GM21515 (cell line): ENCODE data around the gene PCBP4.

ENCODE experiments used
- ATAC-seq: cut with Tn5 transposase; IDR thresholded peaks from one replicate; pipeline ENCODE4 v1.9.1; 2021; ENCODE audit not compliant: unreplicated experiment

PCBP4 gene

DNA sequence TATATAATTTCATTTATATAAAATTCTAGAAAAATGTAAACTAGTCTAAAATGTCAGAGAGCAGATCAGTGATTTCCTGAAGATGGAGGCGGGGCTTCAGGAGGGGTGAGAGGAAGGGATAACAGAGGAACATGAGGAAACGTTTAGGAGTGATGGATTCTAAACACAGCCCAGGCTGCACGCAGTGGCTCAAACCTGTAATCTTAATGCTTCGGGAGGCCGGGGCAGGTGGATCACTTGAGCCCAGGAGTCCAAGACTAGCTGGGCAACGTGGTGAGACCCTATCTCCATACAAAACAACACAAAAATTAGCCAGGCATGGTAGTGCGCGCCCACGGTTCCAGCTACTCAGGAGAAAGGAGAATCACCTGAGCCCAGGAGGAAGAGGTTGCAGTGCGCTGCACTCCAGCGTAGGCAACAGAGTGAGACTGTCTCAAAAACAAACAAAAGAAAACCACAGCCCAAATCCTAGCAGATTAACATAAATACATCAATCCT, 46.1 kb downstream of the PCBP4 start:
- ATAC-seq: no peak

DNA sequence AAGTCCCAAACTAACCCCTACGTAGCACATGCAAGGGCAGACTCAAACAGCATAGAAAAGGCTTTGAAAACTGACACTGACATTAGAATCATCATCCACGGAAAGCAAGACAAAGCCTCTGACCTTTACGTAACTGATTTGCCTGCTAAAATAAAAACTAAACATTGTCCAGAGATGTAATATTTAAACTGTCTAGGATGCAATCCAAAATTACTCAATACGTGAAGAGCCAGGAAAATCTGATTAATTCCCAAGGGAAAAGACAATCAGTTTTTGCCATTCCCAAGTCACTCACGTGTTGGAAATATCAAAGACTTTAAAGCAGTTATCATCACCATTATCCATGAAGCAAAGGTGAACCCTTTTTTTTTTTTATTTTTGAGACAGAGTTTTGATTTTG, 50.8 kb downstream of the PCBP4 start:
- ATAC-seq: no peak

DNA sequence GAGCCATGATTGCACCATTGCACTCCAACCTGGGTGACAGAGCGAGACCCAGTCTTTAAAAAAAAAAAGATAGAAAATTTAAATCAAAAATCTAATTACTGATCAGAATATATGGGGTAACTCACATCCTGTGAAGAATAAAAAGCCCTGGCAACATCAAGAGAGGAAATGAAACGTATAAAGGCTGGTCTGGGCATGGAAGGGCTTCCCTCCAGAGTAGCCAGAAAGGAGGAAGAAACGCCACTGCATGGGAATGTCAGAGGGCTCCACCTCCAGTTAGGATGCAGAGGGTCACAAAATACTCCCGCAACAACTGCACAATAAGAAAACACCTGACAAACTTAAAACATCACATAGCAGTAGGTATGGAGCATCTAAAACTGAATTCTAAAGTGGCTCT, 59.2 kb downstream of the PCBP4 start:
- ATAC-seq: no peak
